HL-60 (cell line): Measurements from ENCODE around the gene IL4I1.
A peak's percentile ranks its signal among the peaks of the same experiment; 100 is the strongest.

ENCODE experiments used
- DNase-seq, 2 experiments: peaks; one replicate each; pipeline ENCODE4 v3.0.0-alpha.2; 2010 to 2020; ENCODE audit warnings: low read depth in 1 of 2, low spot score in 1 of 2
- H3K27ac ChIP-seq: fragments of 250-450 bp; sonication (Bioruptor Pico); replicated peaks from 2 replicates; pipeline ENCODE4 v1.5.1; 2020; ENCODE audit warnings: mild to moderate bottlenecking, moderate library complexity
- H3K27me3 ChIP-seq: fragments of 250-450 bp; sonication (Bioruptor Pico); 2 replicates; pipeline ENCODE4 v1.5.1; 2021; ENCODE audit warnings: mild to moderate bottlenecking, moderate library complexity; ENCODE audit not compliant: insufficient read depth, poor library complexity, severe bottlenecking
- H3K4me3 ChIP-seq: replicated peaks from 2 replicates; pipeline ENCODE4 v1.5.1; 2011; ENCODE audit warnings: mild to moderate bottlenecking, control low read depth, low read length; ENCODE audit not compliant: insufficient read depth
- CTCF ChIP-seq: IDR thresholded peaks from one replicate; pipeline ENCODE4 v1.5.1; 2011; ENCODE audit warnings: low read length, control low read depth, inconsistent platforms; ENCODE audit not compliant: insufficient read depth
- GABPA ChIP-seq: IDR thresholded peaks from 2 replicates; pipeline ENCODE4 v1.6.1; 2012; ENCODE audit warnings: low read depth
- POLR2AphosphoS5 ChIP-seq: IDR thresholded peaks from 2 replicates; pipeline ENCODE4 v1.6.1; 2012; ENCODE audit warnings: low read depth
- REST ChIP-seq: IDR thresholded peaks from 2 replicates; pipeline ENCODE4 v1.6.1; 2012; ENCODE audit warnings: low read depth; ENCODE audit not compliant: insufficient replicate concordance
- SPI1 ChIP-seq: IDR thresholded peaks from 2 replicates; pipeline ENCODE4 v1.6.1; 2012; ENCODE audit warnings: low read depth, mild to moderate bottlenecking, borderline replicate concordance

The IL4I1 gene

GRCh38 chr19:49871349-49871985, 25.2 kb downstream of the IL4I1 start:
- Histone ChIP-seq H3K27ac (no peak overlapping the region), H3K4me3 (no peak overlapping the region), H3K27me3 (no peaks in the 10 kb centered on the region)
- no peak for DNase-seq
- TF ChIP-seq SPI1 (no peak), GABPA (no peak)

- Histone ChIP-seq H3K27me3 (no peaks in the 10 kb centered on the region), H3K27ac (peak overlapping the region; percentile 64), H3K4me3 (peak overlapping the region; percentile 58)
- no peak for DNase-seq
- TF ChIP-seq SPI1, result no peak
- no peak for TF ChIP-seq GABPA
- TF ChIP-seq CTCF, result no peak
- TF ChIP-seq POLR2AphosphoS5, result no peak
- no peak for TF ChIP-seq REST
Measured at GRCh38 chr19:49870309-49870901, 26.3 kb downstream of the IL4I1 start.

- TF ChIP-seq POLR2AphosphoS5 (peak; percentile 71), CTCF (no peak), REST (peak; percentile 26), SPI1 (no peak), GABPA (no peak)
- Histone ChIP-seq H3K27me3 (no peaks in the 10 kb centered on the region), H3K27ac (peak overlapping the region; percentile 64), H3K4me3 (peak overlapping the region; percentile 58)
- DNase-seq, result peak; percentile 99
Measured at GRCh38 chr19:49869484-49870308, 27.0 kb downstream of the IL4I1 start.

GRCh38 chr19:49869009-49869483, 27.6 kb downstream of the IL4I1 start:
- Histone ChIP-seq H3K4me3 (peak overlapping the region; percentile 35), H3K27ac (peak overlapping the region; percentile 51), H3K27me3 (no peaks in the 10 kb centered on the region)
- TF ChIP-seq REST (no peak), CTCF (no peak), SPI1 (no peak)
- no peak for DNase-seq
